GM10847 (cell line): ENCODE measurements around the gene ZNF770.

ENCODE experiments used
- POLR2A ChIP-seq: IDR thresholded peaks from 2 replicates; pipeline ENCODE4 v1.6.1; 2011; ENCODE audit not compliant: insufficient read length; ENCODE audit errors: extremely low read depth

The ZNF770 gene

GRCh38 chr15:34941831-34942230 lies 46.3 kb downstream of the ZNF770 start:
- no peak for TF ChIP-seq POLR2A

- no peak for TF ChIP-seq POLR2A
Observed at GRCh38 chr15:34941185-34941698, 46.8 kb downstream of the ZNF770 start.

- TF ChIP-seq POLR2A, result no peak
Observed at GRCh38 chr15:34933432-34933975, 54.6 kb downstream of the ZNF770 start.
